Bone marrow (tissue), 2 donors: ENCODE results near the gene RNF212.
"Not testable (repeated sequence)": the region's sequence is repeated elsewhere in the genome, so short reads cannot be mapped to it uniquely, and the experiment has no call there.

ENCODE experiments used
- DNase-seq, 2 donors: peaks; one replicate each; lab custom pipeline; 2025; lab: John Stamatoyannopoulos, UW

RNF212 gene

GRCh38 chr4:1065732-1066131, 47.6 kb downstream of the RNF212 start:
- no peak for DNase-seq

- DNase-seq: no peak
These were observed 50.9 kb downstream of the RNF212 start for GRCh38 chr4:1062419-1062818.

- no peak for DNase-seq
These were observed 51.6 kb downstream of the RNF212 start for GRCh38 chr4:1061760-1062159.

GRCh38 chr4:1061056-1061700, 52.2 kb downstream of the RNF212 start:
- no peak for DNase-seq

- no peak for DNase-seq
These were observed 52.7 kb downstream of the RNF212 start for GRCh38 chr4:1060621-1061020.

GRCh38 chr4:1060121-1060520, 53.2 kb downstream of the RNF212 start:
- no peak for DNase-seq

GRCh38 chr4:1058997-1059665, 54.2 kb downstream of the RNF212 start:
- DNase-seq: no peak

- DNase-seq: no peak
These were observed 55.0 kb downstream of the RNF212 start for GRCh38 chr4:1058198-1058996.

GRCh38 chr4:1057403-1057745, 56.0 kb downstream of the RNF212 start:
- DNase-seq: no peak

GRCh38 chr4:1056671-1057402, 56.5 kb downstream of the RNF212 start:
- no peak for DNase-seq

- peak; percentile 22 to 63 for DNase-seq
These were observed 57.4 kb downstream of the RNF212 start for GRCh38 chr4:1055721-1056590.

GRCh38 chr4:1055243-1055701, 58.1 kb downstream of the RNF212 start:
- not testable (repeated sequence) for DNase-seq

GRCh38 chr4:1054696-1055242, 58.6 kb downstream of the RNF212 start:
- DNase-seq: not testable (repeated sequence)

- DNase-seq: not testable (repeated sequence)
These were observed 59.5 kb downstream of the RNF212 start for GRCh38 chr4:1053891-1054290.

- DNase-seq: no peak
These were observed 60.2 kb downstream of the RNF212 start for GRCh38 chr4:1053080-1053661.

- DNase-seq: no peak
These were observed 61.1 kb downstream of the RNF212 start for GRCh38 chr4:1052231-1052671.

GRCh38 chr4:1051472-1051871, 61.9 kb downstream of the RNF212 start:
- DNase-seq: no peak

- no peak for DNase-seq
These were observed 62.7 kb downstream of the RNF212 start for GRCh38 chr4:1050486-1051213.

GRCh38 chr4:1049591-1049905, 63.8 kb downstream of the RNF212 start:
- no peak for DNase-seq
